Left renal pelvis (tissue), 4 donors: ENCODE data around the gene SCAMP3. TPM values are rescaled to one million over a fixed set of nuclear protein-coding genes. Genes with fewer than 3 reads are reported as not detected.
"Not testable (repeated sequence)": the region's sequence is repeated elsewhere in the genome, so short reads cannot be mapped to it uniquely, and the experiment has no call there.

ENCODE experiments used
- DNase-seq, 4 donors: peaks; one replicate each; pipeline ENCODE4 v3.0.0-alpha.2; 2013; ENCODE audit warnings: low read depth in 4 of 4, low spot score in 3 of 4
- polyA plus RNA-seq, 4 donors: library from polyadenylated mRNA; unstranded; fragments of 120-200 nt; gene quantifications; one replicate each; pipeline ENCODE4 v1.2.1, GENCODE V29; 2013; ENCODE audit not compliant: insufficient read length in 4 of 4

The SCAMP3 gene
- polyA plus RNA-seq, 4 donors = 45.9 to 72.1 (median 58.9) TPM

GRCh38 chr1:155256058-155256852 lies 5.9 kb downstream of the SCAMP3 start:
- DNase-seq = no peak

- peak in 2 of 4 donors; percentile 69 to 78 for DNase-seq
These were observed 6.7 kb downstream of the SCAMP3 start, which contains the start of gene ENTREP3 for GRCh38 chr1:155255243-155256007. ENTREP3 (minus strand) TSS chr1:155255483; CDS start chr1:155254877, 606 bp downstream.

GRCh38 chr1:155254714-155255242 lies 7.4 kb downstream of the SCAMP3 start:
- no peak for DNase-seq

- DNase-seq = no peak
These were observed 7.9 kb downstream of the SCAMP3 start for GRCh38 chr1:155254228-155254713.

GRCh38 chr1:155253797-155254196 lies 8.4 kb downstream of the SCAMP3 start:
- no peak for DNase-seq

- DNase-seq = no peak
These were observed 9.0 kb downstream of the SCAMP3 start for GRCh38 chr1:155253208-155253607.

GRCh38 chr1:155251566-155251965 lies 10.6 kb downstream of the SCAMP3 start:
- no peak for DNase-seq

GRCh38 chr1:155250633-155251449 lies 11.3 kb downstream of the SCAMP3 start:
- peak in 3 of 4 donors; percentile 72 to 86 (median 85) for DNase-seq

- DNase-seq = no peak
These were observed 11.9 kb downstream of the SCAMP3 start for GRCh38 chr1:155250246-155250632.

GRCh38 chr1:155247667-155248553 lies 14.2 kb downstream of the SCAMP3 start:
- no peak for DNase-seq

- DNase-seq = not testable (repeated sequence)
These were observed 15.4 kb downstream of the SCAMP3 start for GRCh38 chr1:155246796-155247195.

GRCh38 chr1:155245163-155245524 lies 17.0 kb downstream of the SCAMP3 start:
- no peak for DNase-seq

GRCh38 chr1:155244368-155245162 lies 17.6 kb downstream of the SCAMP3 start:
- peak; percentile 92 to 99 (median 98) for DNase-seq

- DNase-seq = no peak
These were observed 19.3 kb downstream of the SCAMP3 start for GRCh38 chr1:155242805-155243358.

GRCh38 chr1:155241841-155242264 lies 20.3 kb downstream of the SCAMP3 start:
- no peak for DNase-seq

- peak in 1 of 4 donors; percentile 63 for DNase-seq
These were observed 21.0 kb downstream of the SCAMP3 start for GRCh38 chr1:155241069-155241679.

GRCh38 chr1:155236451-155236850 lies 25.7 kb downstream of the SCAMP3 start:
- DNase-seq = no peak

- DNase-seq = not testable (repeated sequence)
These were observed 26.8 kb downstream of the SCAMP3 start for GRCh38 chr1:155235375-155235774.
